Fibroblast of lung (primary cell): ENCODE results near the gene SLC23A3.

Experiments used
- EZH2 ChIP-seq: IDR thresholded peaks from 2 replicates; pipeline ENCODE4 v1.5.1; 2012; ENCODE audit warnings: low read length, control low read depth, mild to moderate bottlenecking; ENCODE audit errors: missing control alignments
- TF ChIP-seq, protein P1 (sequence below), 2 donors: IDR thresholded peaks in 1 of 2; conservative IDR thresholded peaks in 1 of 2; 1 replicate in 1 of 2; 2 replicates in 1 of 2; pipeline ENCODE4 v1.5.1; 2011 to 2012; ENCODE audit warnings: low read length in 2 of 2, control low read depth in 1 of 2, inconsistent platforms in 1 of 2, low read depth in 1 of 2, mild to moderate bottlenecking in 1 of 2

DNA sequence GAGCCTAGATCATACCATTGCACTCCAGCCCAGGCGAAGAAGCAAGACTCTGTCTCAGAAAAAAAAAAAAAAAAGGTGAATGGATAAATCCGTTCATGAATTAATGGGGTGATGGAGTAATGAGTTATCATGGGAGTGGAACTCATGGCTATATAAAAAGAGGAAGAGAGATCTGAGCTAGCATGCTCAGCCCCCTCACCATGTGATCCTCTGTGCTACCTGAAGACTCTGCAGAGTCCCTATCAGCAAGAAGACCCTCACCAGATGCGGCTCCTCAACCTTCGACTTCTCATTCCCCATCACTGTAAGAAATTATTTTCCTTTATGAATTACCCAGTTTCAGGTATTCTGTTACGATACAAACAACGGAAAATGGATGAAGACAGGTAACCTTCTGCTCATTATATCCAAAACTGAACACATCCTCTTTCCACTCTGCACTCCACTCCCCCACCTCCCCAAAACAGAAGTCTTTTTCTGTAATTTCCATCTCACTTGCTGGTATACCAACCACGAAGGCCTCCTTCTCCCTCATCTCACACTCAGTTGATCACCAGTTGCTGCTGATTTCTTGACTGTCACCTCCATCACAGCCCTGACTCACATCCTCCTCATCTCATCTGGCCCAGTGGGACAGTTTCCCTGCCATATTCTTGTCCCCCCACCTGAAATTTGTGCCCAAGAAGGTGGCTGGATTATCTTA, 17.1 kb upstream of the SLC23A3 start:
- TF ChIP-seq, protein P1, sequence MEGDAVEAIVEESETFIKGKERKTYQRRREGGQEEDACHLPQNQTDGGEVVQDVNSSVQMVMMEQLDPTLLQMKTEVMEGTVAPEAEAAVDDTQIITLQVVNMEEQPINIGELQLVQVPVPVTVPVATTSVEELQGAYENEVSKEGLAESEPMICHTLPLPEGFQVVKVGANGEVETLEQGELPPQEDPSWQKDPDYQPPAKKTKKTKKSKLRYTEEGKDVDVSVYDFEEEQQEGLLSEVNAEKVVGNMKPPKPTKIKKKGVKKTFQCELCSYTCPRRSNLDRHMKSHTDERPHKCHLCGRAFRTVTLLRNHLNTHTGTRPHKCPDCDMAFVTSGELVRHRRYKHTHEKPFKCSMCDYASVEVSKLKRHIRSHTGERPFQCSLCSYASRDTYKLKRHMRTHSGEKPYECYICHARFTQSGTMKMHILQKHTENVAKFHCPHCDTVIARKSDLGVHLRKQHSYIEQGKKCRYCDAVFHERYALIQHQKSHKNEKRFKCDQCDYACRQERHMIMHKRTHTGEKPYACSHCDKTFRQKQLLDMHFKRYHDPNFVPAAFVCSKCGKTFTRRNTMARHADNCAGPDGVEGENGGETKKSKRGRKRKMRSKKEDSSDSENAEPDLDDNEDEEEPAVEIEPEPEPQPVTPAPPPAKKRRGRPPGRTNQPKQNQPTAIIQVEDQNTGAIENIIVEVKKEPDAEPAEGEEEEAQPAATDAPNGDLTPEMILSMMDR (conservative IDR thresholded peaks at IDR 0.05 in 1 of 2, IDR thresholded peaks at IDR 0.05 in 1 of 2; ENCODE audit: low read depth in 1 of 2, low read length in 2 of 2): no peak
- TF ChIP-seq EZH2: no peak
